ENCODE results near the gene COA6. TPM values are rescaled to one million over a fixed set of nuclear protein-coding genes. Genes with fewer than 3 reads are reported as not detected.

The COA6 gene
- total RNA-seq, 1 donor: 20.3 TPM

DNA sequence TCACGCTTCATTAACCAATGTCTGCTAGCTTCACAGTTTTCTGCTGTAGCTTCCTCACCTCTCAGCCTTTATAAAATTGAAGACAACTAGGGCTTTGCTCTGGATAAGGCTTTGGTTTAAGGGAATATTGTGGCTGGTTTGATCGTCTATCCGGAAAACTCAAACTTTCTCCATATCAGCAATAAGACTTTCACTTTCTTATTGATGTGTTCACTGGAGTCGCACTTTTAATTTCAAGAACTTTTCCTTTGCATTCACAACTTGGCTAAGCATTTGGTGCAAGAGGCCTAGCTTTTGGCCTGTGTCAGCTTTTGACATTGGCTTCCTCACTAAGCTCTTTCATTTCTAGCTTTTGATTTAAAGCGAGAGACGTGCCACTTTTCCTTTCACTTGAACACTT is 12.9 kb downstream of the COA6 start:
- TF ChIP-seq CTCF (IDR thresholded peaks at IDR 0.05; ENCODE audit: extremely low read depth, low read depth, low read length): no peak
- no peaks in the 10 kb centered on the region for H3K27me3 ChIP-seq (ENCODE audit: insufficient read depth, low read length)
- H3K36me3 ChIP-seq (ENCODE audit: insufficient read depth, low read length): peaks cover 7% of the 10 kb centered on the region
- H3K4me2 ChIP-seq (ENCODE audit: insufficient read depth, low read length): no peak overlapping the region
- no peak overlapping the region for H3K27ac ChIP-seq (ENCODE audit: low read depth, low read length)
- peaks cover 7% of the 10 kb centered on the region for H3K79me2 ChIP-seq (ENCODE audit: insufficient read depth, low read length)
- no peaks in the 10 kb centered on the region for H4K20me1 ChIP-seq (ENCODE audit: insufficient read depth, low read length)
- no peaks in the 10 kb centered on the region for H3K4me1 ChIP-seq (ENCODE audit: insufficient read depth, low read length)
- H2AFZ ChIP-seq (ENCODE audit: low read length): no peak overlapping the region
- DNase-seq (ENCODE audit: insufficient read length, low spot score, missing footprints): no peak
- H3K9me3 ChIP-seq (ENCODE audit: low read depth, low read length): no peaks in the 10 kb centered on the region
- H3K4me3 ChIP-seq (ENCODE audit: insufficient read depth, low read length): no peak overlapping the region

DNA sequence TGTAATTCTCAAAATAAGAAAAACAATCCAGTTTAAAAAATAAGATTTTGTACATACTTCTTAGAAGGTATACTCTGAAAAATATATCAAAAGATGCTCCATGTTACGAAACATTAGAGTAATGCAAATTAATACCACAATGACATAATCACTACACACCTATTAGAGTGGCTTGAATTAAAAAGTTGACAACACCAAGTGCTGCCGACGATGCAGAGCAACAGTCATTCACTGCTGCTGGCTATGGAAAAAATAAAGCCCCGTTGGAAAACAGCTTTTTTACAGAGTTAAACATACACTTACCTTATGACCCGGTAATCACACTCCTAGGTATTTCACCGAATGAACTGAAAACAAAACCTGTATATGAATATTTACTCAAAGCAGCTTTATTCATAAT is 14.8 kb downstream of the COA6 start:
- H3K27me3 ChIP-seq (ENCODE audit: insufficient read depth, low read length): no peaks in the 10 kb centered on the region
- no peaks in the 10 kb centered on the region for H3K4me1 ChIP-seq (ENCODE audit: insufficient read depth, low read length)
- no peaks in the 10 kb centered on the region for H3K79me2 ChIP-seq (ENCODE audit: insufficient read depth, low read length)
- H3K4me2 ChIP-seq (ENCODE audit: insufficient read depth, low read length): no peak overlapping the region
- H3K36me3 ChIP-seq (ENCODE audit: insufficient read depth, low read length): peaks cover 14% of the 10 kb centered on the region
- H2AFZ ChIP-seq (ENCODE audit: low read length): no peak overlapping the region
- DNase-seq (ENCODE audit: insufficient read length, low spot score, missing footprints): no peak
- H3K9me3 ChIP-seq (ENCODE audit: low read depth, low read length): no peaks in the 10 kb centered on the region
- H3K27ac ChIP-seq (ENCODE audit: low read depth, low read length): no peak overlapping the region
- TF ChIP-seq CTCF (IDR thresholded peaks at IDR 0.05; ENCODE audit: extremely low read depth, low read depth, low read length): no peak
- no peak overlapping the region for H3K4me3 ChIP-seq (ENCODE audit: insufficient read depth, low read length)
- no peaks in the 10 kb centered on the region for H4K20me1 ChIP-seq (ENCODE audit: insufficient read depth, low read length)

DNA sequence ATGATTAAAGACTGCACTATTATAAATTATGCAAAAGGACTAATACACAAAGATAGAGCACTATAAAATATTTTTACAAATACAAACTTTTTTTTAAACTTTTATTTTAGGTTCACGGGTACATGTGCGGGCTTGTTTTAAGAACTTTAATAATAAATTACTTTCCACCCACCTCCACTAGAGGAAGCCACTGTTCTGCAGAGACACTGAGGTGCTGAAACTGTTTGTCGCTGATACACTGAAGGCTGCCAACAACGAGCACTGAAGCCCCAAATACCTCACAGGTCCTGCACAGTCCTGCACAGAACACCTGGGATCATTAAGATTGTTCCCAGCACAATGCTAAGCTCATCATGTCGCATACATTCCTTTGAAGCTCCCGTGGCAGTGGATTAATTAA is 19.9 kb downstream of the COA6 start:
- no peak overlapping the region for H3K27ac ChIP-seq (ENCODE audit: low read depth, low read length)
- H3K9me3 ChIP-seq (ENCODE audit: low read depth, low read length): no peaks in the 10 kb centered on the region
- no peaks in the 10 kb centered on the region for H3K27me3 ChIP-seq (ENCODE audit: insufficient read depth, low read length)
- no peak for TF ChIP-seq CTCF (IDR thresholded peaks at IDR 0.05; ENCODE audit: extremely low read depth, low read depth, low read length)
- H3K36me3 ChIP-seq (ENCODE audit: insufficient read depth, low read length): peaks cover 19% of the 10 kb centered on the region
- H3K4me3 ChIP-seq (ENCODE audit: insufficient read depth, low read length): no peak overlapping the region
- H3K4me2 ChIP-seq (ENCODE audit: insufficient read depth, low read length): no peak overlapping the region
- H2AFZ ChIP-seq (ENCODE audit: low read length): no peak overlapping the region
- no peaks in the 10 kb centered on the region for H3K79me2 ChIP-seq (ENCODE audit: insufficient read depth, low read length)
- H4K20me1 ChIP-seq (ENCODE audit: insufficient read depth, low read length): no peaks in the 10 kb centered on the region
- peaks cover 2% of the 10 kb centered on the region for H3K4me1 ChIP-seq (ENCODE audit: insufficient read depth, low read length)
- DNase-seq (ENCODE audit: insufficient read length, low spot score, missing footprints): no peak

DNA sequence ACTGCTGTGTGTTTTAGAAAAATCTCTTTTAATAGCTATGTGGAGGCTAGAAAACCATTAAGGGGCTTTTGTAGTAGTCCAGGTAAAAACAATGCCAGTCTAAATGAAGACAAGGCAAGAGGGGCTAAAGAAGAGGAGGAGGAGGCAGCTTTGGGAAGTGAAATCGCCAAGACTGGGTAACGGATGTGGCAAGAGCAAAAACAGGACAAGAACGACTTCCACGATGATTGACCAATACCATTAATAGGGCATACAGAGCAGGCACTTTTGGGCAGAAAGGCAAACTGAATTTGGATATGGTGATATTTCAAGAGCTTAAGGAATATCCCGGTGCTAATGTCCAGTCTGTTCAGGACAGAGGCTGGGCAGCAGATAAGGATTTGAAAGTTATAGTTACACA is 22.0 kb downstream of the COA6 start:
- Histone ChIP-seq H2AFZ (ENCODE audit: low read length) (no peak overlapping the region), H4K20me1 (ENCODE audit: insufficient read depth, low read length) (no peaks in the 10 kb centered on the region), H3K4me2 (ENCODE audit: insufficient read depth, low read length) (no peak overlapping the region), H3K27me3 (ENCODE audit: insufficient read depth, low read length) (no peaks in the 10 kb centered on the region), H3K36me3 (ENCODE audit: insufficient read depth, low read length) (peaks cover 19% of the 10 kb centered on the region), H3K4me3 (ENCODE audit: insufficient read depth, low read length) (no peak overlapping the region), H3K9me3 (ENCODE audit: low read depth, low read length) (no peaks in the 10 kb centered on the region), H3K79me2 (ENCODE audit: insufficient read depth, low read length) (no peaks in the 10 kb centered on the region), H3K4me1 (ENCODE audit: insufficient read depth, low read length) (peaks cover 10% of the 10 kb centered on the region), H3K27ac (ENCODE audit: low read depth, low read length) (no peak overlapping the region)
- no peak for TF ChIP-seq CTCF (IDR thresholded peaks at IDR 0.05; ENCODE audit: extremely low read depth, low read depth, low read length)
- no peak for DNase-seq (ENCODE audit: insufficient read length, low spot score, missing footprints)
